Measurements from ENCODE around the gene C2CD3.

C2CD3 gene

DNA sequence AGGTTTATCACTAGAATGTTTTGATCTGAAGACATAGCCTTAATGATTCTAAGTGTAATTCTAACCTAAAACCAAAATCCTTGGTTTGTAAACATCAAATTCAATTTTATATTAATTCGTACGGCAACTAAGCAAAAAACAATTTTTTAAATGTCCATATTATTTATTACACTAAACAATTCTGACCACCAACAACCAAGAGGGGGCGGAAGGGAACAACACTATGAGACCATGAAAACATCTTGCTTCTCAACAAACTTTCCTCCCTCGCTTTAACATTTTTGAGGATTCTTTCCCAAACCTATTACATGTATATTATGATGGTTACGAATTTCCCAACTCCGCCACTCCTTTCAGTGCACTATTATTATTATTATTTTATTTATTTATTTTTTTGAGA, 181.6 kb downstream of the C2CD3 start:
- TF ChIP-seq, protein P1, sequence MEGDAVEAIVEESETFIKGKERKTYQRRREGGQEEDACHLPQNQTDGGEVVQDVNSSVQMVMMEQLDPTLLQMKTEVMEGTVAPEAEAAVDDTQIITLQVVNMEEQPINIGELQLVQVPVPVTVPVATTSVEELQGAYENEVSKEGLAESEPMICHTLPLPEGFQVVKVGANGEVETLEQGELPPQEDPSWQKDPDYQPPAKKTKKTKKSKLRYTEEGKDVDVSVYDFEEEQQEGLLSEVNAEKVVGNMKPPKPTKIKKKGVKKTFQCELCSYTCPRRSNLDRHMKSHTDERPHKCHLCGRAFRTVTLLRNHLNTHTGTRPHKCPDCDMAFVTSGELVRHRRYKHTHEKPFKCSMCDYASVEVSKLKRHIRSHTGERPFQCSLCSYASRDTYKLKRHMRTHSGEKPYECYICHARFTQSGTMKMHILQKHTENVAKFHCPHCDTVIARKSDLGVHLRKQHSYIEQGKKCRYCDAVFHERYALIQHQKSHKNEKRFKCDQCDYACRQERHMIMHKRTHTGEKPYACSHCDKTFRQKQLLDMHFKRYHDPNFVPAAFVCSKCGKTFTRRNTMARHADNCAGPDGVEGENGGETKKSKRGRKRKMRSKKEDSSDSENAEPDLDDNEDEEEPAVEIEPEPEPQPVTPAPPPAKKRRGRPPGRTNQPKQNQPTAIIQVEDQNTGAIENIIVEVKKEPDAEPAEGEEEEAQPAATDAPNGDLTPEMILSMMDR (IDR thresholded peaks at IDR 0.05) = peak; percentile 19; the same call in 1 of the 2 replicates

DNA sequence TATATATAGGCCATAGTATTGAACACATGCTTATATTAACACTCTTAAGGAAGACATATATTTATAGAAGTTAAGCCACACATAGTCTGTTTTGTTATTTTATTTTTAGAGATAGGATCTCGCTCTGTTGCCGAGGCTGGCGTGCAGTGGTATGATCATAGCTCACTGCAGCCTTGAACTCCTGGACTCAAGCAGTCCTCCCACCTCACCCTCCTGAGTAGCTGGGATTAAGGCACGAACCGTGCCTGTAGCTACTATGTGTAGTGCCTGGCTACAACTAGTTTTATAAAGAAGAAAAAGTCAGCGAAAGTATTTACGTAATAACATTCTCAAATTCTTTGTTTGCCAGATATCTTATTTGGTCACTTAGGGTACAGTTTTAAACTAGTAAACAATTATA, 182.6 kb downstream of the C2CD3 start:
- TF ChIP-seq, protein P1 (IDR thresholded peaks at IDR 0.05) = no peak

DNA sequence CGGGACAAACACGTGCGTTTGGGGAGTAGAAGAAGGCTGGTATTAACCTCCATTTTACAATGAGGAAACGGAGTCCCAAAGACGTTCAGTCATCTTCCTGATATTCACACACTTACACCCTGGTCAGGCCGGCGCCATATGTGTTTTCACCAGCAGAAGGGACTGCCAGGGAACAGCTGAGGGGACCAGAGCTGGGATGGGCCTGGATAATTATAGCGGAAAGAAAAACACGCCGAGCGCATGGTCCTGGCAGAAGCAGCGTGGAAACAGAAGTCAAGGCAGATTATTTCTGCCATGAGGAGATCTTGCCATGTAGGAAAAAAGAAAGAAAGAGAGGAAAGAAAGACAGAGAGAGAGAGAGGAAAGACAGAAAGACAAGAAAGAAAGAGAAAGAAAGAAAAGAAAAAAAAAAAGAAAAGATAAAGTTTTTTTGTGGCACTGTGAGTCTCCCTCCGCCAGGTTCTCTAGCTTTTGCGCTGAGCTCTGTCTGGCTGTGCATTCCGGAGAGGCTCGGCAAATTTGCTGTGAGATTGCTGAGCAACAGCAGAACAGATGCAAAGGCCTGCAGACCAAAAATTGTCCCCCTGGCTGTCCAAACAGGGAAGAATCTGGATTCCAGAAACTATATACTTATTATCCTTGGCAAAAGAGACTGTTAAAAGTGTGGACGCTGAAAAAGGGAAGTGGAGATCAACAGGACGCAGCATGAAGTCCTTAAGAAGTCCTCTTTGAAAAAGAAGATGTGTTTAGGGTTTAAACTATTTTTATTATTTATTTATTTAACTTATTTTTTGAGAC, 186.9 kb downstream of the C2CD3 start:
- TF ChIP-seq, protein P1 (IDR thresholded peaks at IDR 0.05) = no peak

DNA sequence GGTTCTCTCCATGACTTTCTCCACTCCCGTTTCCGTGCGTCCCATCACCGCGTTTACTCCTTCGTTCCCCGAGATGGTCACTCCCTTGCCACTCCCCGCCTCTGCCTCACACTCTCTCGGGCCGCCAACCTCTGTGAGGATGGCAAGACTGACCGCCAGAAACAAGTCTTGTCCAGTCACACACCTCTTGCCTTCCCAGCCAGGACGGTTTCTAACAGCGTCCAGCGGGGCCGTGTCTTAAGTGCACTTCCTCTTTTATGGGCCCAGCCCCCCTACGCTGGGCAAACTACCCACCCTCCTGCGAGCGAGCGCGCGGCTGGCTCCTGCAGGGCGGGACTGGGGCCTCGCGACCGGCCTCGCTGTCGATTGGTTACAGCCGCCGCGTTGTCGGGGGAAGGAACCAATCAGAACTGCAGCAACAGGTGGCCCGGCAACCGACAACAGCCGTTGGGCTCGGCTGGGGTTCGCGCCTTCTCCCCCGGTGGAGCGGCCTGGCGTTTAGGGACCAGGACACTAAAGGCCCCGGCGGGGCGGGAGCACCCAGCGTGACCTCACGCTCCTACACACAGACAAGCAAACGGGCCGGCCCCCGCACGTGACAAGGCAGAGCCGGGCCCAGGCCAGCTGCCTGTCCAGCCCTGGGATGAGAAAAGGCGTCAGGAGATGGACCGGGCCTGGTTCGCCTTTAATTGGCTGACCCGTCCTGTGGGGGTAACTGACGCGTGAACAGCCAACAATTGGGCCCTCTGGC, 187.6 kb downstream of the C2CD3 start:
- TF ChIP-seq, protein P1 (IDR thresholded peaks at IDR 0.05) = no peak

DNA sequence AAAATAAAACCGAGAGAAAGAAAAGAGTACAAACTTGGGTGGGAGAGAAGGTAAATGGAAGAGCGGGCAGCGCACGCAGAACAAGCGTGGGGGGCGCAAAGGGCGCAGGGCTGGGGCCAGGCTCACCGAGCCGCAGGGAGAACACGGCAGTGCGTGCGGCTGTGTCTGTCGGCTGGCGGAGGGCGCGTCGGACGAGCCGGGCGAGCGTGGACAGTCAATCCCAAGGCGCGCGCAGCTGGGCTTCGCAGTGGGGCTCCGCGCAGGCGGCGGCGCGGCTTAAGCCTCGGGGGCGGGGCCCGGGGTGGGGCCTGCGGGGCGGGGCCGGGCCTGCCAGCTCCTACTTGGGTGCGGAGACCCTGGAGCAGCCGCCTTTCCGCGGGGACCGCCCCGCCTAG, 188.2 kb downstream of the C2CD3 start, which contains the start of gene UCP2:
TSS of gene UCP2 (minus strand) at position 249 of the 395 bp plus-strand sequence. CDS start 4,465 bp downstream, outside the sequence.
- TF ChIP-seq, protein P1 (IDR thresholded peaks at IDR 0.05) = no peak

DNA sequence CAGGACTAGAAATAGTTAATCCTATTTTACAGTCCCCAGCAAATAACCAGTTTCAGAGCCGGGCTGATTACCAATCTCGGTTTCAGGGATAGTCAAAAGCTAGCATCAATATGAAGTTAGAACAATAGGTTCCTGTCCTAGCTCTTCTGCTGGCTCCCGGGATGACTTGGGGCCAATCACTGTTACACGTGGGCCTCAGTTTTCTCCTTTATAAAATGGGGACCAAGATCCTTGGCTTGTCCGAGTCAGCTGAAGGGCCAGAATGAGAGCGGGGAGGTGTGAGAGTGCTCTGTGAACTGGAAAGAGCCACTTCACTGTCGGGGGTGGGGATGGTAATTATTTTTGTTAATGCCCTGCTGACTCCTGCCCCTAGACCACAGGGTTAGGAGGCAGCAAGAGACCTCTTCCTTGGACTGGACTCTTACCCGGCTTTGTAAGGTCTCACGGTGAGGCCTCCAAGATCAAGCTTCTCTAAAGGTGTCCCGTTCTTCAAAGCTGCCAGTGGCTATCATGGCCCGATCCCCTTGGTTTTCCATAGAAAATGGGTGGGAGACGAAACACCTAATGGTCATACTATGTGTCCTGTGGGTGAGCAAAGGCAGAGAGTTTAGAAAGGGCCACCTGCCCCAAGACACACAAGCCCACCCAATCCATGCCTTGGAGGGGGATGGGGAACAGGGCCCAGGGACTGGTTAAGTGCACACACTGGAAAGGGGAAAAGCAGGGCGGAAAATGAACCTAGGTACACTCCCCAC, 189.6 kb downstream of the C2CD3 start:
- TF ChIP-seq, protein P1 (IDR thresholded peaks at IDR 0.05) = no peak

Data from LNCAP (cell line).